Hepatocyte (in vitro differentiated cells): ENCODE results near the gene MLPH.

Experiments used
- EZH2 ChIP-seq: fragments of 200-600 bp; sonication (generic); IDR thresholded peaks from 2 replicates; pipeline ENCODE4 v1.6.1; 2016; ENCODE audit warnings: antibody characterized with exemption, mild to moderate bottlenecking, borderline replicate concordance
- EZH2phosphoT487 ChIP-seq: fragments of 200-600 bp; sonication (generic); IDR thresholded peaks from one replicate; pipeline ENCODE4 v1.6.1; 2018; ENCODE audit warnings: antibody characterized with exemption, mild to moderate bottlenecking, low read depth, moderate library complexity; ENCODE audit not compliant: unreplicated experiment, severe bottlenecking
- TF ChIP-seq, protein P1 (sequence below): fragments of 200-600 bp; sonication (generic); IDR thresholded peaks from 2 replicates; pipeline ENCODE4 v1.5.1; 2016; ENCODE audit warnings: antibody characterized with exemption, mild to moderate bottlenecking; ENCODE audit not compliant: poor library complexity

DNA sequence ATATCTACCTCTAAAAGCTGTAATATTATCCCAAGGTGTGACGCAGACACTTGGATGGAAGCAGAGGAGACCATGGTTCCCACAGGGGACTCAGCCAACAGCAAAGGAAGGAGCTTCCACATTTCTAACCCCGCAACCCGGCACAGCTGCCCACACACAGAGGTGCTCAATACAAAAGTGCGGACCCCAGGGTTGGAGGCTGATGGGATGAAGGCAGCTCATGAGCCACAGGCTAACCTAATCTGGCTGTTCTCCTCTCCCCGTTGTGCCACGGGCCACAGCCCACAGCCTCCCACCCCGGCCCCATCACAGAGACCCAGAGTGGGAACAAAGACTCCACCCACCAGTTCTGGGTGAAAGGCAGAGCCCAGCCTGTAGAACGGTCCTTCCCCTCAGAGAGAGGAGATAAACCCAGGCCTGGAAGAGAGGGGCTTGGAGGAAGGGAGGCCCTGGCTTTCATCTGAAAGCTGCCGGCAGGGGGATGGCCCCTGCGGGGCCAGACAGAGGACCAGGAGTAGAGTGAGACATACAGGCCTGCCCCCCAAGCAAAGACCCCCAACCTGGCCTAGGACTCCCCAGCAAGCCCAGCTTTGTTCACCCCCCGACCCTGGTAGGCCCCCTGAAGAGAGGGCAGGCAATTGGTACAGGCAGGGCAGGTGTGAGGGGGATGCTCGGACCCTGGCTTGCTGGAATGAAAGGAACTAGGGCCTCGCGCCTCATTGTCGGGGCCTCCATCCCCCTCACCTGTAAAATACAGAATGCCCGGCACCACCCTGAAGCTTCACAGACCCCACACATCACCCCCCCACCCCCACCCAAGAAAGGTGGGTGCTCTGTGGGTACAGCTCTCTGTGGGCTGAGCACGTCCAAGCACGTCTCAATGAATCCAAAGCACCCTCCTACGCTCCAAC, 96.6 kb downstream of the MLPH start:
- TF ChIP-seq, protein P1, sequence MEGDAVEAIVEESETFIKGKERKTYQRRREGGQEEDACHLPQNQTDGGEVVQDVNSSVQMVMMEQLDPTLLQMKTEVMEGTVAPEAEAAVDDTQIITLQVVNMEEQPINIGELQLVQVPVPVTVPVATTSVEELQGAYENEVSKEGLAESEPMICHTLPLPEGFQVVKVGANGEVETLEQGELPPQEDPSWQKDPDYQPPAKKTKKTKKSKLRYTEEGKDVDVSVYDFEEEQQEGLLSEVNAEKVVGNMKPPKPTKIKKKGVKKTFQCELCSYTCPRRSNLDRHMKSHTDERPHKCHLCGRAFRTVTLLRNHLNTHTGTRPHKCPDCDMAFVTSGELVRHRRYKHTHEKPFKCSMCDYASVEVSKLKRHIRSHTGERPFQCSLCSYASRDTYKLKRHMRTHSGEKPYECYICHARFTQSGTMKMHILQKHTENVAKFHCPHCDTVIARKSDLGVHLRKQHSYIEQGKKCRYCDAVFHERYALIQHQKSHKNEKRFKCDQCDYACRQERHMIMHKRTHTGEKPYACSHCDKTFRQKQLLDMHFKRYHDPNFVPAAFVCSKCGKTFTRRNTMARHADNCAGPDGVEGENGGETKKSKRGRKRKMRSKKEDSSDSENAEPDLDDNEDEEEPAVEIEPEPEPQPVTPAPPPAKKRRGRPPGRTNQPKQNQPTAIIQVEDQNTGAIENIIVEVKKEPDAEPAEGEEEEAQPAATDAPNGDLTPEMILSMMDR, result no peak
- TF ChIP-seq EZH2 (no peak), EZH2phosphoT487 (no peak)
